Measurements from ENCODE around the gene TTC7B. TPM values are rescaled to one million over a fixed set of nuclear protein-coding genes. Genes with fewer than 3 reads are reported as not detected.

The TTC7B gene
- total RNA-seq, 1 experiment from 2014 or later: under 0.01 TPM

- Histone ChIP-seq H3K36me3 (ENCODE audit: insufficient read depth, low read length) (no peaks in the 10 kb centered on the region), H3K79me2 (ENCODE audit: low read length) (no peaks in the 10 kb centered on the region), H3K27me3 (ENCODE audit: low read length) (no peaks in the 10 kb centered on the region), H3K9me3 (ENCODE audit: low read length) (no peaks in the 10 kb centered on the region), H4K20me1 (ENCODE audit: insufficient read depth, low read depth, low read length) (no peaks in the 10 kb centered on the region), H3K9me2 (replicated peaks; ENCODE audit: insufficient read depth, low read length) (no peaks in the 10 kb centered on the region), H3K9ac (ENCODE audit: low read length) (no peak overlapping the region), H2AFZ (ENCODE audit: low read length) (no peak overlapping the region), H3K4me3 (ENCODE audit: low read length) (no peak overlapping the region), H3K4me2 (ENCODE audit: low read depth, low read length, poor library complexity, severe bottlenecking) (no peak overlapping the region), H3K27ac (ENCODE audit: low read length) (no peak overlapping the region), H3K4me1 (ENCODE audit: low read length) (no peaks in the 10 kb centered on the region)
- no peak for DNase-seq
Measured at GRCh38 chr14:90732139-90732538, 84.1 kb downstream of the TTC7B start.

GRCh38 chr14:90731487-90731886 lies 84.7 kb downstream of the TTC7B start:
- Histone ChIP-seq H4K20me1 (ENCODE audit: insufficient read depth, low read depth, low read length) (no peaks in the 10 kb centered on the region), H3K4me3 (ENCODE audit: low read length) (no peak overlapping the region), H3K27me3 (ENCODE audit: low read length) (no peaks in the 10 kb centered on the region), H3K79me2 (ENCODE audit: low read length) (no peaks in the 10 kb centered on the region), H3K9me3 (ENCODE audit: low read length) (no peaks in the 10 kb centered on the region), H3K9me2 (replicated peaks; ENCODE audit: insufficient read depth, low read length) (no peaks in the 10 kb centered on the region), H3K36me3 (ENCODE audit: insufficient read depth, low read length) (no peaks in the 10 kb centered on the region), H2AFZ (ENCODE audit: low read length) (no peak overlapping the region), H3K27ac (ENCODE audit: low read length) (no peak overlapping the region), H3K9ac (ENCODE audit: low read length) (no peak overlapping the region), H3K4me1 (ENCODE audit: low read length) (no peaks in the 10 kb centered on the region), H3K4me2 (ENCODE audit: low read depth, low read length, poor library complexity, severe bottlenecking) (no peak overlapping the region)
- DNase-seq: no peak

DNA sequence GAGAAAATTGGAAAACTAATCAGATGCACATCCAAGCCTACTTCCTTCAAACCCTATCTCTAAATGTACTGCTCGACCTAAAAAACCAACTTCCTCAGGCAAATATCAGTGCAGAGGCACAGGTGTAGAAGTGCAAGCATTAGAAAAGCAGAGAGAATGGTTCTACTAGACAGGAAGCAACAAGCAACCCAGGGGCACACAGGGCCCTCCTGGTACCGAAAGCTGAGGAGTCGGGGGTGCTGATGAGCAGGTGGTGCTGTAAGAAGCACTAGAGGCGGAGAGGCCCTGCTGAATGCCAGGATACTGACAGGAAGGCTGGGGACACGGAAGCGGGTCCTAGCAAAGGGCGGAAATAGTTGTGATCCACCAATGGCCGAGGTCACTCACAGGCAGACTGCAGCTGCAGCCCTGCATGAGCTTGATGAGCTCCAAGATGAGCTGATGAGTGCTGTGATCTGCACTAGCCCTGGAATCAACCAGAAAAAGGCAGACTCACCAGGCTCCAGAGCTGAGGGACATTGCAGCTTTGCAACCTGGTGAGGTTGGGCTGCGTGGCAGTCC lies 85.9 kb downstream of the TTC7B start:
- no peak overlapping the region for H3K9ac ChIP-seq (ENCODE audit: low read length)
- H3K36me3 ChIP-seq (ENCODE audit: insufficient read depth, low read length): no peaks in the 10 kb centered on the region
- no peak overlapping the region for H3K27ac ChIP-seq (ENCODE audit: low read length)
- H3K4me2 ChIP-seq (ENCODE audit: low read depth, low read length, poor library complexity, severe bottlenecking): no peak overlapping the region
- no peaks in the 10 kb centered on the region for H3K4me1 ChIP-seq (ENCODE audit: low read length)
- no peaks in the 10 kb centered on the region for H3K79me2 ChIP-seq (ENCODE audit: low read length)
- no peaks in the 10 kb centered on the region for H3K9me3 ChIP-seq (ENCODE audit: low read length)
- H4K20me1 ChIP-seq (ENCODE audit: insufficient read depth, low read depth, low read length): no peaks in the 10 kb centered on the region
- H3K27me3 ChIP-seq (ENCODE audit: low read length): no peaks in the 10 kb centered on the region
- DNase-seq: no peak
- H3K4me3 ChIP-seq (ENCODE audit: low read length): no peak overlapping the region
- H3K9me2 ChIP-seq (replicated peaks; ENCODE audit: insufficient read depth, low read length): no peaks in the 10 kb centered on the region
- no peak overlapping the region for H2AFZ ChIP-seq (ENCODE audit: low read length)

- H3K9ac ChIP-seq (ENCODE audit: low read length): no peak overlapping the region
- no peaks in the 10 kb centered on the region for H3K79me2 ChIP-seq (ENCODE audit: low read length)
- H4K20me1 ChIP-seq (ENCODE audit: insufficient read depth, low read depth, low read length): no peaks in the 10 kb centered on the region
- H3K27me3 ChIP-seq (ENCODE audit: low read length): no peaks in the 10 kb centered on the region
- H3K9me2 ChIP-seq (replicated peaks; ENCODE audit: insufficient read depth, low read length): no peaks in the 10 kb centered on the region
- no peak for DNase-seq
- no peak overlapping the region for H3K4me2 ChIP-seq (ENCODE audit: low read depth, low read length, poor library complexity, severe bottlenecking)
- no peak overlapping the region for H3K4me3 ChIP-seq (ENCODE audit: low read length)
- no peaks in the 10 kb centered on the region for H3K9me3 ChIP-seq (ENCODE audit: low read length)
- H3K27ac ChIP-seq (ENCODE audit: low read length): no peak overlapping the region
- no peaks in the 10 kb centered on the region for H3K4me1 ChIP-seq (ENCODE audit: low read length)
- no peaks in the 10 kb centered on the region for H3K36me3 ChIP-seq (ENCODE audit: insufficient read depth, low read length)
- no peak overlapping the region for H2AFZ ChIP-seq (ENCODE audit: low read length)
Measured at GRCh38 chr14:90728951-90729350, 87.3 kb downstream of the TTC7B start.

DNA sequence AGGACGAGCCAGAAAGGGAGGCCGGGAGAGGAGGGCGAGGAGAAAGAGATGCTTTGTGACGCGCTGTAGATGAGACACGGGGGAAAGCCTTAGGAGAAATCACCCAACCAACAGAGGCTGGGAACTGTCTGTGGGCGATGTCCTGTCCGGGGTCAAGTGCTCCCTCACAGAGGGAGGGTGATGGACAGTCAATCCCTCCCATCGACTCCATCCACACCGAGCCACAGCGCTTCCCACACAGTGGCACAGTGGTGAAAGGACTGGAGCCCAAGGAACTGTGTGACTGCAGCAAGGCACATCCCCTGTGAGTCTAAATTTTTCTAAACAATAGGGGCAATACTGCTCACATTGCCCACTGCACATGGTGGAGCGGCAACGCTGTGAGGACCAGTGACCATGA lies 89.1 kb downstream of the TTC7B start:
- no peak for DNase-seq
- H3K79me2 ChIP-seq (ENCODE audit: low read length): no peaks in the 10 kb centered on the region
- no peak overlapping the region for H3K4me3 ChIP-seq (ENCODE audit: low read length)
- H3K4me1 ChIP-seq (ENCODE audit: low read length): peaks cover 5% of the 10 kb centered on the region; the same call in 1 of the 2 replicates
- H3K36me3 ChIP-seq (ENCODE audit: insufficient read depth, low read length): no peaks in the 10 kb centered on the region
- no peaks in the 10 kb centered on the region for H4K20me1 ChIP-seq (ENCODE audit: insufficient read depth, low read depth, low read length)
- H3K27ac ChIP-seq (ENCODE audit: low read length): no peak overlapping the region
- H3K27me3 ChIP-seq (ENCODE audit: low read length): no peaks in the 10 kb centered on the region
- no peaks in the 10 kb centered on the region for H3K9me2 ChIP-seq (replicated peaks; ENCODE audit: insufficient read depth, low read length)
- no peaks in the 10 kb centered on the region for H3K9me3 ChIP-seq (ENCODE audit: low read length)
- no peak overlapping the region for H3K9ac ChIP-seq (ENCODE audit: low read length)
- no peak overlapping the region for H3K4me2 ChIP-seq (ENCODE audit: low read depth, low read length, poor library complexity, severe bottlenecking)
- H2AFZ ChIP-seq (ENCODE audit: low read length): no peak overlapping the region

DNA sequence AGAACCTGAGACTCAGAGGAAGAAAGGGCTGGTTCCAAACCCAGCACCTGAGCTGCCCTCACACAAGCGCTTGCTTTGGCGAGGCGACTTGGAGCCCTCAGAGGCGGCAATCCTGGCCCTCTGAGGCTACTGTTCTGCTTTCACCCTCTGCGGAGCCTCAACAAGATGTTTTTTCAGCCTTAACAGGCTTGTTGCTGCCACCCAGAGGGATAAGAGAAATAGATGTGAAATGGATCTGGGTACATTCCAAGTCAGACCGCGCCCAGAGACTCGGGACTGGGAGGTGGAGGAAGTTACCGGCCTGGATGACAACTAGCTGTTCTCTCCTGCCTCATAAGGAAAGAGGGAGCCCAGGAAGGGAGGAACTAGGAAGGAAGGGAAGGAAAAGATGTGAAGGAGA lies 89.6 kb downstream of the TTC7B start:
- H3K9me3 ChIP-seq (ENCODE audit: low read length): no peaks in the 10 kb centered on the region
- no peaks in the 10 kb centered on the region for H3K36me3 ChIP-seq (ENCODE audit: insufficient read depth, low read length)
- H3K27me3 ChIP-seq (ENCODE audit: low read length): no peaks in the 10 kb centered on the region
- no peak overlapping the region for H2AFZ ChIP-seq (ENCODE audit: low read length)
- no peaks in the 10 kb centered on the region for H3K79me2 ChIP-seq (ENCODE audit: low read length)
- no peak for DNase-seq
- no peaks in the 10 kb centered on the region for H3K9me2 ChIP-seq (replicated peaks; ENCODE audit: insufficient read depth, low read length)
- H3K4me2 ChIP-seq (ENCODE audit: low read depth, low read length, poor library complexity, severe bottlenecking): no peak overlapping the region
- H3K27ac ChIP-seq (ENCODE audit: low read length): no peak overlapping the region
- no peak overlapping the region for H3K9ac ChIP-seq (ENCODE audit: low read length)
- H3K4me1 ChIP-seq (ENCODE audit: low read length): peaks cover 5% of the 10 kb centered on the region; the same call in 1 of the 2 replicates
- no peaks in the 10 kb centered on the region for H4K20me1 ChIP-seq (ENCODE audit: insufficient read depth, low read depth, low read length)
- H3K4me3 ChIP-seq (ENCODE audit: low read length): no peak overlapping the region

- Histone ChIP-seq H2AFZ (ENCODE audit: low read length) (no peak overlapping the region), H3K9ac (ENCODE audit: low read length) (no peak overlapping the region), H3K36me3 (ENCODE audit: insufficient read depth, low read length) (no peaks in the 10 kb centered on the region), H4K20me1 (ENCODE audit: insufficient read depth, low read depth, low read length) (no peaks in the 10 kb centered on the region), H3K9me3 (ENCODE audit: low read length) (no peaks in the 10 kb centered on the region), H3K9me2 (replicated peaks; ENCODE audit: insufficient read depth, low read length) (no peaks in the 10 kb centered on the region), H3K4me2 (ENCODE audit: low read depth, low read length, poor library complexity, severe bottlenecking) (no peak overlapping the region), H3K79me2 (ENCODE audit: low read length) (no peaks in the 10 kb centered on the region), H3K27ac (ENCODE audit: low read length) (no peak overlapping the region), H3K27me3 (ENCODE audit: low read length) (no peaks in the 10 kb centered on the region), H3K4me1 (ENCODE audit: low read length) (peaks cover 5% of the 10 kb centered on the region; the same call in 1 of the 2 replicates), H3K4me3 (ENCODE audit: low read length) (no peak overlapping the region)
- no peak for DNase-seq
Measured at GRCh38 chr14:90724866-90725265, 91.4 kb downstream of the TTC7B start.

GRCh38 chr14:90722590-90722989 lies 93.6 kb downstream of the TTC7B start:
- Histone ChIP-seq H3K4me3 (ENCODE audit: low read length) (no peak overlapping the region), H3K9ac (ENCODE audit: low read length) (no peak overlapping the region), H3K9me2 (replicated peaks; ENCODE audit: insufficient read depth, low read length) (no peaks in the 10 kb centered on the region), H3K27ac (ENCODE audit: low read length) (no peak overlapping the region), H3K9me3 (ENCODE audit: low read length) (no peaks in the 10 kb centered on the region), H3K27me3 (ENCODE audit: low read length) (no peaks in the 10 kb centered on the region), H3K4me2 (ENCODE audit: low read depth, low read length, poor library complexity, severe bottlenecking) (no peak overlapping the region), H3K79me2 (ENCODE audit: low read length) (no peaks in the 10 kb centered on the region), H4K20me1 (ENCODE audit: insufficient read depth, low read depth, low read length) (no peaks in the 10 kb centered on the region), H3K4me1 (ENCODE audit: low read length) (peaks cover 5% of the 10 kb centered on the region; the same call in 1 of the 2 replicates), H2AFZ (ENCODE audit: low read length) (no peak overlapping the region), H3K36me3 (ENCODE audit: insufficient read depth, low read length) (no peaks in the 10 kb centered on the region)
- peak; percentile 69 for DNase-seq
